ENCODE measurements around the gene ARL3. TPM values are rescaled to one million over a fixed set of nuclear protein-coding genes. Genes with fewer than 3 reads are reported as not detected.
A peak's percentile ranks its signal among the peaks of the same experiment; 100 is the strongest.

The ARL3 gene
- total and polyA plus RNA-seq, 2 experiments from 2014 or later: 8.5 to 22.6 TPM

- Histone ChIP-seq H2AFZ (no peak overlapping the region), H4K20me1 (replicated peaks; ENCODE audit: insufficient read depth) (peaks cover 13% of the 10 kb centered on the region; the same call in 1 of the 2 replicates), H3K27me3 (ENCODE audit: insufficient read depth) (0 out of 2 replicates have a peak, but pooled peaks cover 3% of the 10 kb centered on the region), H3K9me2 (ENCODE audit: insufficient read depth) (no peaks in the 10 kb centered on the region), H3F3A (replicated peaks; ENCODE audit: low read depth) (0 out of 2 replicates have a peak, but pooled peaks cover 4% of the 10 kb centered on the region), H3K79me2 (replicated peaks; ENCODE audit: insufficient read depth) (peaks cover 72% of the 10 kb centered on the region), H3K4me3 (no peak overlapping the region; the same call in 1 of the 2 replicates), H3K27ac (ENCODE audit: low read depth) (no peak overlapping the region), H3K36me3 (ENCODE audit: insufficient read depth) (no peaks in the 10 kb centered on the region), H3K4me2 (peak overlapping the region; percentile 95), H3K4me1 (ENCODE audit: insufficient read depth) (peaks cover 36% of the 10 kb centered on the region)
- Mint-ChIP-seq H3K4me3 (peak overlapping the region; percentile 10; the same call in 1 of the 3 replicates), H3K27me3 (ENCODE audit: insufficient read depth, low read depth, poor library complexity) (peaks cover 26% of the 10 kb centered on the region), H3K9me3 (no peaks in the 10 kb centered on the region), H3K4me1 (peaks cover 52% of the 10 kb centered on the region), H3K27ac (no peak overlapping the region; the same call in 1 of the 2 replicates), H3K36me3 (ENCODE audit: low read depth) (no peaks in the 10 kb centered on the region; the same call in 2 of the 3 replicates)
- no peak for DNase-seq (ENCODE audit: low spot score)
- TF ChIP-seq NANOG (IDR thresholded peaks at IDR 0.05; ENCODE audit: borderline replicate concordance) (no peak), ZNF114 (CRISPR knock-in tag; IDR thresholded peaks at IDR 0.05) (no peak), EZH2phosphoT487 (IDR thresholded peaks at IDR 0.05; ENCODE audit: unreplicated experiment) (no peak), STAT1 (IDR thresholded peaks at IDR 0.05; ENCODE audit: unreplicated experiment) (no peak), ZNF331 (CRISPR knock-in tag; IDR thresholded peaks at IDR 0.05; ENCODE audit: low read depth) (no peak), JUNB (IDR thresholded peaks at IDR 0.05; ENCODE audit: unreplicated experiment) (no peak), ETS1 (IDR thresholded peaks at IDR 0.05) (no peak), EZH2 (IDR thresholded peaks at IDR 0.05; ENCODE audit: low read depth, unreplicated experiment) (no peak), POLR2AphosphoS5 (IDR thresholded peaks at IDR 0.05; ENCODE audit: low read depth) (no peak), REST (IDR thresholded peaks at IDR 0.05; ENCODE audit: unreplicated experiment) (no peak)
- ATAC-seq: no peak
Measured at GRCh38 chr10:102647443-102648268, 66.5 kb downstream of the ARL3 start.
